ENCODE results near the gene SMTNL2. TPM values are rescaled to one million over a fixed set of nuclear protein-coding genes. Genes with fewer than 3 reads are reported as not detected.
"Not testable (repeated sequence)": the region's sequence is repeated elsewhere in the genome, so short reads cannot be mapped to it uniquely, and the experiment has no call there.

The SMTNL2 gene
- total RNA-seq, 1 experiment from 2014 or later = not detected

DNA sequence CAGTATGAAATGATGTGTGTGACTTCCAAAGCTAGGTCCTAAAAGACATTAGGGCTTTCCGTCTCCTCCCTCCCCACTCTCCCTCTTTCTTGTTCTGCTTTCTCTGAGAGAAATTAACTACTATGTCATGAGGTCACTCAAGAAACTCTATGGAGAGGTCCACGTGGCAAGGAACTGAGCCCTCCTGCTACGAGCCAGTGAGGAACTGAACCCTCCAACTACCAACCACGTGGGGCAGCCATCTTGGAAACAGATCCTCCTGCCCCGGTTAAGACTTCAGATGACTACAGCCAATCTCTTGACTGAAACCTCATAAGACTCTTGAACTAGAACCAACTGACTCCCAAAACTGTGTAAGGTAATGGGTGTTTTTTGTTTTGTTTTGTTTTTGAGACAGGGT is 61.3 kb downstream of the SMTNL2 start:
- no peak overlapping the region for H3K4me2 ChIP-seq (ENCODE audit: low read length)
- no peaks in the 10 kb centered on the region for H3K36me3 ChIP-seq (ENCODE audit: low read depth, low read length)
- peaks cover 20% of the 10 kb centered on the region for H3K27me3 ChIP-seq (ENCODE audit: low read length)
- no peaks in the 10 kb centered on the region for H4K20me1 ChIP-seq (ENCODE audit: low read length)
- H3K9me3 ChIP-seq (ENCODE audit: low read length) = no peaks in the 10 kb centered on the region
- no peaks in the 10 kb centered on the region for H3K9me2 ChIP-seq (replicated peaks; ENCODE audit: low read length)
- BruUV-seq (replicated peaks) = no TSS peak
- H3K27ac ChIP-seq (ENCODE audit: low read length) = no peak overlapping the region
- intact Hi-C loops (cut with micrococcal nuclease) = no loop called here
- H3K79me2 ChIP-seq (ENCODE audit: low read length) = no peaks in the 10 kb centered on the region
- ChIA-PET CTCF (no interaction called here), POLR2A (ENCODE audit: unreplicated experiment) (no interaction called here)
- H3F3A ChIP-seq (ENCODE audit: low read length, unreplicated experiment) = no peaks in the 10 kb centered on the region
- no peak overlapping the region for H3K9ac ChIP-seq (ENCODE audit: low read length)
- TF ChIP-seq, protein P1, sequence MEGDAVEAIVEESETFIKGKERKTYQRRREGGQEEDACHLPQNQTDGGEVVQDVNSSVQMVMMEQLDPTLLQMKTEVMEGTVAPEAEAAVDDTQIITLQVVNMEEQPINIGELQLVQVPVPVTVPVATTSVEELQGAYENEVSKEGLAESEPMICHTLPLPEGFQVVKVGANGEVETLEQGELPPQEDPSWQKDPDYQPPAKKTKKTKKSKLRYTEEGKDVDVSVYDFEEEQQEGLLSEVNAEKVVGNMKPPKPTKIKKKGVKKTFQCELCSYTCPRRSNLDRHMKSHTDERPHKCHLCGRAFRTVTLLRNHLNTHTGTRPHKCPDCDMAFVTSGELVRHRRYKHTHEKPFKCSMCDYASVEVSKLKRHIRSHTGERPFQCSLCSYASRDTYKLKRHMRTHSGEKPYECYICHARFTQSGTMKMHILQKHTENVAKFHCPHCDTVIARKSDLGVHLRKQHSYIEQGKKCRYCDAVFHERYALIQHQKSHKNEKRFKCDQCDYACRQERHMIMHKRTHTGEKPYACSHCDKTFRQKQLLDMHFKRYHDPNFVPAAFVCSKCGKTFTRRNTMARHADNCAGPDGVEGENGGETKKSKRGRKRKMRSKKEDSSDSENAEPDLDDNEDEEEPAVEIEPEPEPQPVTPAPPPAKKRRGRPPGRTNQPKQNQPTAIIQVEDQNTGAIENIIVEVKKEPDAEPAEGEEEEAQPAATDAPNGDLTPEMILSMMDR (conservative IDR thresholded peaks at IDR 0.05; ENCODE audit: low read depth, low read length) = no peak
- TF ChIP-seq EZH2 (IDR thresholded peaks at IDR 0.05; ENCODE audit: low read length, unreplicated experiment) (no peak), EZH2phosphoT487 (IDR thresholded peaks at IDR 0.05; ENCODE audit: borderline replicate concordance, low read length) (no peak)
- H3K4me3 ChIP-seq (ENCODE audit: low read length) = no peak overlapping the region
- H3K4me1 ChIP-seq (ENCODE audit: insufficient read depth, low read length) = no peaks in the 10 kb centered on the region
- ATAC-seq (no peak), DNase-seq (no peak)
- no peak overlapping the region for H2AFZ ChIP-seq (ENCODE audit: low read length)

DNA sequence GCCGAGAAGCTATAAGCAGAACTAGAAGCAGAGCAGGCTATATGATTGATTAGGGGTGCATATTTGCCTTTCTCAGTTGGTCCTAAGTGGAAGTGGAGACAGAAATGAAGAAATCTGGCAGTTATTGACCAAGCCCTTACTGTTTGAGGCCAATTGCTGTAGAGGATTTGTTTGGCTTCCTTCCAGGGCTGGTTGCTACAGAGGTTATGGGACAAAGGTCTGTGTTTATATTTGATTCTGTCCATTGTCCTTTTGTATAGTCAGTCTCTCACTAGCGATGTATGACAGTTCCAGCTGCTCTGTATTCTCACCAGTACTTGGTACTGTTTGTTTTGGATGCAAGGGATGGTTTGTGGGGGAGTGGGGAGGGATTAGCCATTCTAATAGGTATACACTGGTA is 64.4 kb downstream of the SMTNL2 start:
- Histone ChIP-seq H3K27ac (ENCODE audit: low read length) (no peak overlapping the region), H3K9ac (ENCODE audit: low read length) (no peak overlapping the region), H2AFZ (ENCODE audit: low read length) (no peak overlapping the region), H3K36me3 (ENCODE audit: low read depth, low read length) (no peaks in the 10 kb centered on the region), H3K4me2 (ENCODE audit: low read length) (no peak overlapping the region), H3K9me3 (ENCODE audit: low read length) (no peaks in the 10 kb centered on the region), H3F3A (ENCODE audit: low read length, unreplicated experiment) (no peaks in the 10 kb centered on the region), H3K27me3 (ENCODE audit: low read length) (no peaks in the 10 kb centered on the region), H3K4me1 (ENCODE audit: insufficient read depth, low read length) (no peaks in the 10 kb centered on the region), H3K79me2 (ENCODE audit: low read length) (no peaks in the 10 kb centered on the region), H3K9me2 (replicated peaks; ENCODE audit: low read length) (no peaks in the 10 kb centered on the region), H3K4me3 (ENCODE audit: low read length) (no peak overlapping the region), H4K20me1 (ENCODE audit: low read length) (no peaks in the 10 kb centered on the region)
- ChIA-PET POLR2A (ENCODE audit: unreplicated experiment) (no interaction called here), CTCF (no interaction called here)
- ATAC-seq (no peak), DNase-seq (no peak)
- BruUV-seq (replicated peaks) = no TSS peak
- intact Hi-C loops (cut with micrococcal nuclease) = no loop called here
- TF ChIP-seq EZH2phosphoT487 (IDR thresholded peaks at IDR 0.05; ENCODE audit: borderline replicate concordance, low read length) (no peak), EZH2 (IDR thresholded peaks at IDR 0.05; ENCODE audit: low read length, unreplicated experiment) (no peak)
- TF ChIP-seq, protein P1 (conservative IDR thresholded peaks at IDR 0.05; ENCODE audit: low read depth, low read length) = no peak

DNA sequence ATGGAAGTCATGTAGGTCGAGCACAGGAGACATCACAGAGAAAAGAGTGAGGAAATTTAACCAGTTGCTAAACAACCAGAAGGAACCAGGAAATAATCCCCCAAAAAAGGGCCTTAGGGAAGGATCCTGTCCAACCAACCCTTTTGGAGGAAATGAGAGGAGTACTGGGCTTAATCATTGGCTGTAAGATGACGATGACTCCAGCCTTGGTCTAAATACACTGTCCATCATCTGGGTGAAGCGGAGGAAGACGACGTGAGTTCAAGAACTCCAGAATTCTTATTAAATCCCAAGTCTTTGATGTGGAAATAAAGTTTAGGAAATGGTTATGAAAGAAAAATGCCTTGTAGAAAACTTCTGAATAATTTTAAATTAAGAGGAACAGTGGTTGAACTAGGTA is 68.7 kb downstream of the SMTNL2 start:
- intact Hi-C loops (cut with micrococcal nuclease) = no loop called here
- Histone ChIP-seq H3K9ac (ENCODE audit: low read length) (no peak overlapping the region), H3F3A (ENCODE audit: low read length, unreplicated experiment) (no peaks in the 10 kb centered on the region), H3K4me2 (ENCODE audit: low read length) (no peak overlapping the region), H3K27me3 (ENCODE audit: low read length) (no peaks in the 10 kb centered on the region), H3K4me1 (ENCODE audit: insufficient read depth, low read length) (no peaks in the 10 kb centered on the region), H3K4me3 (ENCODE audit: low read length) (no peak overlapping the region), H3K27ac (ENCODE audit: low read length) (no peak overlapping the region), H2AFZ (ENCODE audit: low read length) (no peak overlapping the region), H3K9me3 (ENCODE audit: low read length) (no peaks in the 10 kb centered on the region), H4K20me1 (ENCODE audit: low read length) (no peaks in the 10 kb centered on the region), H3K9me2 (replicated peaks; ENCODE audit: low read length) (no peaks in the 10 kb centered on the region), H3K79me2 (ENCODE audit: low read length) (no peaks in the 10 kb centered on the region), H3K36me3 (ENCODE audit: low read depth, low read length) (no peaks in the 10 kb centered on the region)
- DNase-seq = no peak
- no peak for ATAC-seq
- no TSS peak for BruUV-seq (replicated peaks)
- ChIA-PET CTCF (no interaction called here), POLR2A (ENCODE audit: unreplicated experiment) (no interaction called here)
- TF ChIP-seq EZH2phosphoT487 (IDR thresholded peaks at IDR 0.05; ENCODE audit: borderline replicate concordance, low read length) = no peak
- TF ChIP-seq, protein P1 (conservative IDR thresholded peaks at IDR 0.05; ENCODE audit: low read depth, low read length) = no peak
- TF ChIP-seq EZH2 (IDR thresholded peaks at IDR 0.05; ENCODE audit: low read length, unreplicated experiment) = no peak

DNA sequence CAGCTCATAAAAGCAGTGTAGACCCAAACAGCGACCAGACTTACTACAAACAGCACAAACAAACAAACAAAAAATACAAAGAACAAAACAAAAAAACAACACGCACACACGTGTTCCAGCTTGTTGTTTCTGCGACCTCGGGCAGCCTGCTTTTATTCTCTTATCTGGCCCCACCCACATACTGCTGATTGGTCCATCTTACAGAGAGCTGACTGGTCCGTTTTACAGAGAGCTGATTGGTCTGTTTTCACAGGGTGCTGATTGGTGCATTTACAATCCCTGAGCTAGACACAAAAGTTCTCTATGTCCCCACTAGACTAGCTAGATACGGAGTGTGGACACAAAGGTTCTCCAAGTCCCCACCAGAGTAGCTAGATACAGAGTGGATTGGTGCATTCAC is 71.6 kb downstream of the SMTNL2 start:
- H3K79me2 ChIP-seq (ENCODE audit: low read length); BruUV-seq (replicated peaks); H3K4me3 ChIP-seq (ENCODE audit: low read length); DNase-seq; intact Hi-C loops (cut with micrococcal nuclease); H3K9me2 ChIP-seq (replicated peaks; ENCODE audit: low read length); H3K27ac ChIP-seq (ENCODE audit: low read length); H3K4me1 ChIP-seq (ENCODE audit: insufficient read depth, low read length); ATAC-seq; H3K9ac ChIP-seq (ENCODE audit: low read length); H2AFZ ChIP-seq (ENCODE audit: low read length); H3K4me2 ChIP-seq (ENCODE audit: low read length); H3K36me3 ChIP-seq (ENCODE audit: low read depth, low read length); CTCF ChIA-PET; H4K20me1 ChIP-seq (ENCODE audit: low read length); H3K9me3 ChIP-seq (ENCODE audit: low read length); H3F3A ChIP-seq (ENCODE audit: low read length, unreplicated experiment); H3K27me3 ChIP-seq (ENCODE audit: low read length): not testable (repeated sequence)
- POLR2A ChIA-PET (ENCODE audit: unreplicated experiment) = interaction anchor here (0.7 kb wide), 1 partner anchor 1983 kb away, joined by 6 read pairs; no protein-coding TSS in a partner anchor

Measured in PC-3 (cell line).